Transverse colon (tissue), 4 donors: ENCODE measurements around the gene SUPT16H. TPM values are rescaled to one million over a fixed set of nuclear protein-coding genes. Genes with fewer than 3 reads are reported as not detected.

Experiments
- DNase-seq: peaks from one replicate; pipeline ENCODE4 v3.0.0-alpha.2; 2019
- H3K27ac ChIP-seq, 4 donors: fragments of 200-600 bp; sonication (generic); 2 replicates each; pipeline ENCODE4 v1.5.1; 2016 to 2018; ENCODE audit warnings: inconsistent platforms in 4 of 4
- H3K27me3 ChIP-seq: fragments of 200-600 bp; sonication (generic); 2 replicates; pipeline ENCODE4 v1.5.1; 2017; ENCODE audit warnings: inconsistent platforms
- H3K36me3 ChIP-seq, 4 donors: fragments of 200-600 bp; sonication (generic); 2 replicates each; pipeline ENCODE4 v1.5.1; 2017 to 2019; ENCODE audit warnings: inconsistent platforms in 4 of 4
- H3K4me1 ChIP-seq, 4 donors: fragments of 200-600 bp; sonication (generic); 2 replicates each; pipeline ENCODE4 v1.5.1; 2017 to 2020; ENCODE audit warnings: inconsistent platforms in 4 of 4
- H3K4me3 ChIP-seq, 4 donors: fragments of 200-600 bp; sonication (generic); 1 replicate in 1 of 4; 2 replicates in 3 of 4; pipeline versions ENCODE4 v1.5.1 to v1.6.1; 2017 to 2019; ENCODE audit warnings: inconsistent platforms in 4 of 4
- H3K9me3 ChIP-seq, 2 donors: fragments of 200-600 bp; sonication (generic); 2 replicates each; pipeline ENCODE4 v1.5.1; 2017 to 2019; ENCODE audit warnings: inconsistent platforms in 2 of 2
- EP300 ChIP-seq: sonication (generic); formaldehyde crosslinking; IDR thresholded peaks from one replicate; pipeline ENCODE4 v1.6.1; 2017; ENCODE audit warnings: antibody characterized with exemption, low read depth
- POLR2A ChIP-seq: fragments of 450-650 bp; IDR thresholded peaks from one replicate; pipeline ENCODE4 v1.6.1; 2016; ENCODE audit warnings: antibody characterized with exemption, mild to moderate bottlenecking, moderate library complexity
- POLR2AphosphoS5 ChIP-seq, 3 donors: sonication (generic); formaldehyde crosslinking; IDR thresholded peaks; one replicate each; pipeline ENCODE4 v1.6.1; 2016; ENCODE audit warnings: antibody characterized with exemption in 3 of 3
- WGBS, 2 donors: methylation state at CpG; one replicate each; pipeline ENCODE4 v1.1.5; 2018; ENCODE audit warnings: low coverage in 1 of 2; 5-methylcytosine and 5-hydroxymethylcytosine counted together
- in situ Hi-C, 4 donors: fragments of 200-750 bp; cut with MboI; loops; one replicate each; pipeline versions ENCODE4 v1.15.0 to v1.15.1; 2017; ENCODE audit warnings: low sequenced_read_pairs in 3 of 4, low pct_ligation_motif_present in 1 of 4, low pct_unique_long_range_greater_than_20kb in 1 of 4
- intact Hi-C: fragments of 100-400 bp; cut with DNase I; formaldehyde crosslinking; loops from one replicate; pipeline ENCODE4 v1.15.1; 2023; ENCODE audit warnings: low total_unique reads
- total RNA-seq, 4 donors: library from RNA; depleted of rRNA; stranded (reverse); fragments of >200 nt; gene quantifications; one replicate each; pipeline ENCODE4 v1.1.0, GENCODE V29; 2016
- TF ChIP-seq, protein P1 (sequence below), 5 experiments: fragments of 200-600 bp in 3 of 5; fragments of 450-650 bp in 2 of 5; sonication (generic) in 3 of 5; IDR thresholded peaks; 1 replicate in 2 of 5; 2 replicates in 3 of 5; pipeline ENCODE4 v1.5.1; 2016 to 2017; ENCODE audit warnings: antibody characterized with exemption in 5 of 5, inconsistent platforms in 3 of 5, mild to moderate bottlenecking in 2 of 5, moderate library complexity in 1 of 5

Gene SUPT16H
- total RNA-seq, 4 donors from 2014 or later = 21.5 to 43.5 (median 36.4) TPM

DNA sequence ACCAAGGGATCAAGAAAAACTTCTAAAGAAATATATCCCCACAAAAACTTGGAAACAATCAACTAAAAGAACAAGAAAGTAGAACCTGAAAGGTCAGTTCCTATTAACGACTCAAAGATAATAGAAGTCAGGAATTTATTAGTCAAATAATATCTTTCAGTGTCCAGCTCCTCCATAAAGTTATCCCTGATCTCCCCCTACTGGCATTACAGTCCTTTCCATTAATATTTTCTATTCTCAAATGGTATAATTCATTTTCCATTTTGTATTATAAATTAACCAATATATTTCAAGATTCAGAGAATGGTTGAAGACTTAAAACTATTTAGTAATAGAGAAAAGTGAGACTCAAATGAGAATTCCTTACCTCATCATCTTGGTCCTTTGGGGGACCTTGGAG is 11.6 kb upstream of the SUPT16H start:
- Histone ChIP-seq H3K36me3 (peaks cover 0 to 98% (median 47%) of the 10 kb centered on the region in 4 donors), H3K27ac (no peak overlapping the region), H3K9me3 (no peaks in the 10 kb centered on the region), H3K4me3 (no peak overlapping the region), H3K27me3 (no peaks in the 10 kb centered on the region), H3K4me1 (no peaks in the 10 kb centered on the region)
- 0% methylated on average over 1 of the region's 1 CpG for WGBS, 2 donors
- DNase-seq = no peak
- intact Hi-C loops = no loop called here
- in situ Hi-C loops = loop anchor here in 1 of 4 donors (25.0 kb wide), 1 partner anchor 158 kb away; no protein-coding TSS in a partner anchor
- no peak for TF ChIP-seq POLR2AphosphoS5 (IDR thresholded peaks at IDR 0.05)
- TF ChIP-seq, protein P1, sequence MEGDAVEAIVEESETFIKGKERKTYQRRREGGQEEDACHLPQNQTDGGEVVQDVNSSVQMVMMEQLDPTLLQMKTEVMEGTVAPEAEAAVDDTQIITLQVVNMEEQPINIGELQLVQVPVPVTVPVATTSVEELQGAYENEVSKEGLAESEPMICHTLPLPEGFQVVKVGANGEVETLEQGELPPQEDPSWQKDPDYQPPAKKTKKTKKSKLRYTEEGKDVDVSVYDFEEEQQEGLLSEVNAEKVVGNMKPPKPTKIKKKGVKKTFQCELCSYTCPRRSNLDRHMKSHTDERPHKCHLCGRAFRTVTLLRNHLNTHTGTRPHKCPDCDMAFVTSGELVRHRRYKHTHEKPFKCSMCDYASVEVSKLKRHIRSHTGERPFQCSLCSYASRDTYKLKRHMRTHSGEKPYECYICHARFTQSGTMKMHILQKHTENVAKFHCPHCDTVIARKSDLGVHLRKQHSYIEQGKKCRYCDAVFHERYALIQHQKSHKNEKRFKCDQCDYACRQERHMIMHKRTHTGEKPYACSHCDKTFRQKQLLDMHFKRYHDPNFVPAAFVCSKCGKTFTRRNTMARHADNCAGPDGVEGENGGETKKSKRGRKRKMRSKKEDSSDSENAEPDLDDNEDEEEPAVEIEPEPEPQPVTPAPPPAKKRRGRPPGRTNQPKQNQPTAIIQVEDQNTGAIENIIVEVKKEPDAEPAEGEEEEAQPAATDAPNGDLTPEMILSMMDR (IDR thresholded peaks at IDR 0.05) = no peak
- TF ChIP-seq EP300 = no peak
- TF ChIP-seq POLR2A = no peak

DNA sequence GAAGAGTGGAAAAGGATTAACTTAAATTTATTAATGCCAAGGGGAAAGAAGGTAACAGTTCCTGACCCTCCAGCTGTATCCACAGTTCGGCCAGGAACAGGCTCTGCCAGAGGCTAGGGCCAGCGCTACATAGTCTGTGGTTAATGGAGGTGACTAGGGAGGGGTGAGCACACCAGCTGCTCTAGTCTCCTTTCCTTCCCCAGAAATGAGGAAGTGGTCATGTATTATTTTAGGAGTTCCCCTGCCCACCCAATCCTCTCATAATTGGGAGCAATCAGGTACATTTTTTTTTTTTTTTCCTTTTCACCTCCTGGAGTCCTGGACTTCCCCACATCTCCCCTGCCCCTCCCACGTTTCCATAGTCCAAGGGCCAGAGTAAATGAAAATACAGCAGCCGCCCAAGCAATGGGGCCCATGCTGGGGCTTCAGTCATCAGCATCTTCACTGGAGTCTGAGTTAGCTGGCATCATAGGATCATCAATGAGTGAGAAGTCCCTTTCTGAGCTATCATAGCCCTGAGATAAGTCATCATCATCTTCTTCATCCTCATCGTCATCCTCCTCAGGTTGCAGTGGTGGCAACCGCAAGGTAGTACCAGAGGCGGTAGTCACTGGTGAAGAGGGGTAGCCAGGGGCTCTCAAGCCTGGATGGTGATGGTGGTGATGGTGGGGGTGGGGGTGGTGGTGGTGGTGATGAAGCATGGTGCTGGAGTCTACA is 1.5 kb upstream of the SUPT16H start:
- TF ChIP-seq POLR2AphosphoS5 (IDR thresholded peaks at IDR 0.05) = no peak
- no peak for TF ChIP-seq EP300
- TF ChIP-seq POLR2A = no peak
- TF ChIP-seq, protein P1 (IDR thresholded peaks at IDR 0.05) = no peak
- 80% methylated on average over 7 of the region's 7 CpGs; no CpG with 5 or more reads in 1 of the 2 donors for WGBS, 2 donors
- peaks cover 0 to 24% (median 12%) of the 10 kb centered on the region in 4 donors for H3K36me3 ChIP-seq
- H3K27me3 ChIP-seq = no peaks in the 10 kb centered on the region
- H3K9me3 ChIP-seq = no peaks in the 10 kb centered on the region
- in situ Hi-C loops (loop anchor here in 2 of 4 donors (10.0 to 25.0 kb wide), 2 partner anchors 131 to 148 kb away; no protein-coding TSS in a partner anchor), intact Hi-C loops (no loop called here)
- no peak overlapping the region for H3K4me3 ChIP-seq
- H3K27ac ChIP-seq = peak overlapping the region; percentile 92 to 96 (median 94)
- H3K4me1 ChIP-seq = peaks cover 11 to 23% (median 16%) of the 10 kb centered on the region in 4 donors
- DNase-seq = no peak

DNA sequence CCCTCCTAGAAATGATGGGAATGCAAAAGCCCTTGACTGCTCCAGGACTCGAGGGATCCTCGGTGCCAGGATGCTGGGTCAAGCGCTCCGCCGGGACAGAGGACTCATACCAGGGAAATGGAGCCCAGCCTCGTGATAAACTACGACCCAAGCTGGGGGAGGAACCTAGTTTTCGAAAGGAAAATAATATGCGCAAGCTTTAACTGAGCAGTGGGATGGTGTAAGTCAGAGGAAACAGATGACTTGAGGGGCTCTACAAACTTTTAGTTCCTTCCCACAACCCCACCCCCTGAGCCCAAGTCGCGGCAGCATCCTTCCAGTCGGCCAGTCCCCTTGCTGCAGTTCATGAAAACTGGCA is 654 bp upstream of the SUPT16H start:
- in situ Hi-C loops (loop anchor here in 2 of 4 donors (10.0 to 25.0 kb wide), 2 partner anchors 130 to 147 kb away; no protein-coding TSS in a partner anchor), intact Hi-C loops (no loop called here)
- no peak for TF ChIP-seq EP300
- TF ChIP-seq, protein P1 (IDR thresholded peaks at IDR 0.05) = no peak
- Histone ChIP-seq H3K4me1 (peaks cover 11 to 25% (median 16%) of the 10 kb centered on the region in 4 donors), H3K4me3 (peak overlapping the region; percentile 67 to 97 (median 82)), H3K9me3 (no peaks in the 10 kb centered on the region), H3K27ac (peak overlapping the region; percentile 92 to 96 (median 94)), H3K27me3 (no peaks in the 10 kb centered on the region), H3K36me3 (peaks cover 0 to 17% (median 7%) of the 10 kb centered on the region in 4 donors)
- WGBS, 2 donors = 0 to 4% methylated on average over 3 to 12 of the region's 12 CpGs
- DNase-seq = no peak

DNA sequence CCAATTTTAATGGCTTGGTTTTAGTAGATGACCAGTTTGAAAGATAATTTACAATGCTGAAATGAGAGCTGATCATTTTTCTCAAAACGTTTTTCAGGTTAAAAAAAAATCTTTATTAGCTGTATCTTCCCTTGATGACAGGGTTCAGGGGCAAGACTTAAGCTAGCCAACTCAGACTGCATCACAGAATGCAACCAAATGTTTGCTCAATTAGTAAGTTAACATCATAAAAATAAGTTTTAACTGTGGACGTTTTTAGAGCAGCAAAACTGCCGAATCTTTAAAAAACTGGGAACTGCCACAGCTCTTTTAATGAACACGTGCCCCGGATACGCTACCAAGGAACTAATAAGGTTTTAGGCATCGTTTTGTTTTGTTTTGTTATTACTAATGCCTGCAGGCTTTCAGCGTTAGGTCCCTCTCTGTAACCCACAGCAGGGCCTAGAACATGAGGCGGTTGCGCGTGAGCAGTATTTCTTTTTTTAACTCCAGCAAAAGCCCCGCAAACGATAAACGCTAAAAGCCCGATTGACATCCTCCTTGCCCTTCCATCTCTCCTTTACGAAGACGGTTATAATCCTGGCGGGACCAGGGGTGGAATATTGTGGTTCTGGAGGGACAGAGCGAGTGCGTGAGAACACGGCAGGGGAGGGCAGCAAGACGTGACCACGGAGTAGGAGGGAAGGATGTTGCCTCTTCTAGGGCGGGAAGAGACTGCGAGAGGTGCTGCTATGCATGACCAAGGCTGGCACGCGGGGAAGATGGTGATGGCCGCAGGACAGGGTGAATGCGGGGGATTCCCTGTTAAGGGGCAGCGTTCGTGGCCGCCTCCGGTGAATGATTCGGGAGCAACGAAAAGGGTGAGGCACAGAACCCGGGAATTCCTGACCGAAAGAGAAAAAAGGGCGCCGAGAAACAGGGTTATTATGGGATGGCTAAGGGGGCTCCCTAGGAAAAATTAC is 652 bp downstream of the SUPT16H start:
- H3K4me1 ChIP-seq = peaks cover 11 to 27% (median 16%) of the 10 kb centered on the region in 4 donors
- H3K27ac ChIP-seq = peak overlapping the region; percentile 92 to 96 (median 94)
- peak; percentile 36 for DNase-seq
- peak overlapping the region; percentile 67 to 97 (median 82) for H3K4me3 ChIP-seq
- WGBS, 2 donors = 0 to 1% methylated on average over 26 to 39 of the region's 39 CpGs
- H3K36me3 ChIP-seq = peaks cover 0 to 10% (median 1%) of the 10 kb centered on the region in 4 donors
- H3K27me3 ChIP-seq = no peaks in the 10 kb centered on the region
- intact Hi-C loops = no loop called here
- TF ChIP-seq POLR2AphosphoS5 (IDR thresholded peaks at IDR 0.05) = no peak
- no peak for TF ChIP-seq POLR2A
- no peak for TF ChIP-seq EP300
- TF ChIP-seq, protein P1 (IDR thresholded peaks at IDR 0.05) = no peak
- in situ Hi-C loops = loop anchor here in 2 of 4 donors (10.0 to 25.0 kb wide), 2 partner anchors 128 to 146 kb away; no protein-coding TSS in a partner anchor
- H3K9me3 ChIP-seq = no peaks in the 10 kb centered on the region
